Neural cell (in vitro differentiated cells): ENCODE data around the gene CORO2A.

Experiments used
- EP300 ChIP-seq: fragments of 450-650 bp; conservative IDR thresholded peaks from 2 replicates; pipeline ENCODE4 v1.6.1; 2014; ENCODE audit warnings: antibody characterized with exemption, mild to moderate bottlenecking, moderate library complexity; ENCODE audit not compliant: poor library complexity, severe bottlenecking
- EZH2 ChIP-seq: fragments of 200-600, 300-800 bp; shearing (Covaris generic), sonication (generic); IDR thresholded peaks from 2 replicates; pipeline ENCODE4 v1.6.1; 2014; ENCODE audit warnings: antibody characterized with exemption, low read length, borderline replicate concordance, mild to moderate bottlenecking; ENCODE audit not compliant: insufficient read depth, poor library complexity, severe bottlenecking
- REST ChIP-seq: IDR thresholded peaks from 2 replicates; pipeline ENCODE4 v1.6.1; 2012; ENCODE audit warnings: borderline replicate concordance
- SMC3 ChIP-seq: fragments of 450-650 bp; conservative IDR thresholded peaks from 2 replicates; pipeline ENCODE4 v1.6.1; 2014; ENCODE audit warnings: antibody characterized with exemption, mild to moderate bottlenecking, moderate library complexity; ENCODE audit not compliant: poor library complexity
- TF ChIP-seq, protein P1 (sequence below): fragments of 450-650 bp; IDR thresholded peaks from 2 replicates; pipeline ENCODE4 v1.5.1; 2014; ENCODE audit warnings: antibody characterized with exemption, mild to moderate bottlenecking, moderate library complexity; ENCODE audit not compliant: poor library complexity, severe bottlenecking

DNA sequence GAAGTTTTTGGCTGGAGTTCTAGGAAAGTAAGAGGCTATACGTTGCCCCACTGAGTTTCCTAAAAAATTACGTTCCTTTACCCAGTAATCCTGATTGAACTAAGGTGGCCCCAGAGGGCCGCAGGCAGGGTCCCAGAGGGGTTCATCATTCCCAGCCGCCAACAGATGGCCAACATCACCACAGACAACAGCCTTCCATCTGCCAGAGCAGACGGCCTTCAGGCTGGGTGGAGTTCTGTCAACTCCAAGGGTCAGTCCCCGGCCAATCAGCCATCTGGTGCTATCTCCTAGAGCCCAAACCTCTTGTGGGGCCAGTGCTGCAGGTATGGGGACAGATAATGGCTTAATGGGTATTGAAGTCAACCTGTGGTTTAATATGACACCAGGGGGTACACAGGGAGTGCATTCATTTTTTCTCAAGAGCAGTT lies 32.6 kb upstream of the CORO2A start:
- TF ChIP-seq, protein P1, sequence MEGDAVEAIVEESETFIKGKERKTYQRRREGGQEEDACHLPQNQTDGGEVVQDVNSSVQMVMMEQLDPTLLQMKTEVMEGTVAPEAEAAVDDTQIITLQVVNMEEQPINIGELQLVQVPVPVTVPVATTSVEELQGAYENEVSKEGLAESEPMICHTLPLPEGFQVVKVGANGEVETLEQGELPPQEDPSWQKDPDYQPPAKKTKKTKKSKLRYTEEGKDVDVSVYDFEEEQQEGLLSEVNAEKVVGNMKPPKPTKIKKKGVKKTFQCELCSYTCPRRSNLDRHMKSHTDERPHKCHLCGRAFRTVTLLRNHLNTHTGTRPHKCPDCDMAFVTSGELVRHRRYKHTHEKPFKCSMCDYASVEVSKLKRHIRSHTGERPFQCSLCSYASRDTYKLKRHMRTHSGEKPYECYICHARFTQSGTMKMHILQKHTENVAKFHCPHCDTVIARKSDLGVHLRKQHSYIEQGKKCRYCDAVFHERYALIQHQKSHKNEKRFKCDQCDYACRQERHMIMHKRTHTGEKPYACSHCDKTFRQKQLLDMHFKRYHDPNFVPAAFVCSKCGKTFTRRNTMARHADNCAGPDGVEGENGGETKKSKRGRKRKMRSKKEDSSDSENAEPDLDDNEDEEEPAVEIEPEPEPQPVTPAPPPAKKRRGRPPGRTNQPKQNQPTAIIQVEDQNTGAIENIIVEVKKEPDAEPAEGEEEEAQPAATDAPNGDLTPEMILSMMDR: no peak
- TF ChIP-seq EP300 (no peak), EZH2 (no peak), REST (no peak), SMC3 (no peak)
